Fibroblast of skin of abdomen (primary cell): Measurements from ENCODE around the gene TAS1R1. TPM values are rescaled to one million over a fixed set of nuclear protein-coding genes. Genes with fewer than 3 reads are reported as not detected.

ENCODE experiments used
- DNase-seq: peaks from one replicate; pipeline ENCODE4 v3.0.0-alpha.2; 2013
- polyA plus RNA-seq, 2 experiments: library from polyadenylated mRNA; unstranded; fragments of 120-200 nt; gene quantifications; one replicate each; pipeline ENCODE4 v1.2.1, GENCODE V29; 2013; ENCODE audit not compliant: insufficient read length in 2 of 2

Gene TAS1R1
- 0.06 TPM for polyA plus RNA-seq (2013, experiment 1 of 2; ENCODE audit: insufficient read length)
- not detected for polyA plus RNA-seq (2013, experiment 2 of 2; ENCODE audit: insufficient read length)

DNA sequence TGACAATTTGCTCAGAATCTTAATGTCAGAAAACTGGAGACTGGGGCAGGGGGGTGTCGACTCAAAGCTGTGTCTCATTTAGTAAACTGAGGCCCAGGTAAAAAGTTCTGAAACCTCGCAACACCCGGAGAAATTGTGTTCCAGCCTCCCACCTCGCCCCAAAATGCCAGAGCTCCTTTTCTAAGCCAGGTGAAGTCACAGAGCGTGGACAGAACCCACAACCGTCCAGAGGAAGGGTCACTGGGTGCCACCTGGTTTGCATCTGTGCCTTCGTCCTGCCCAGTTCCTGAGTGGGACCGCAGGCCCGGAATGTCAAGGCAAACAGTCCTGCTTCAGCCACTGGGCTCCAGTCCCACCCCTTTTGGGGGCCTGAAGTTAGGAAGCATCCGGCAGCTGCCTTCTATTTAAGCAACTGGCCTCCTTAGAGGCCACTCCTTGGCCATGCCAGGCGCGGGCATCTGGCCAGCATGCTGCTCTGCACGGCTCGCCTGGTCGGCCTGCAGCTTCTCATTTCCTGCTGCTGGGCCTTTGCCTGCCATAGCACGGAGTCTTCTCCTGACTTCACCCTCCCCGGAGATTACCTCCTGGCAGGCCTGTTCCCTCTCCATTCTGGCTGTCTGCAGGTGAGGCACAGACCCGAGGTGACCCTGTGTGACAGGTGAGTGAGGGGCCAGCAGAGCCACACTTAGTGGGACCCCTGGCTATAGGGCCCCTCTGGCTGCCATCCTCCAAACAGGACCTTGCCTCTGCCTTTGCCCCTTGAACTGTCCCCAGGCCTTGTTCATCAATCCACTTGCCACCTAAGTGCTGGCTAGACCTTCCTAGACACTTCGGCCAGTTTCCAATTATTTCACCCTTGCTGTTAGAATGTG is at the start of gene TAS1R1:
TAS1R1 (plus strand) TSS at position 401 of the 872 bp plus-strand sequence; CDS start at position 468, 67 bp downstream.
- DNase-seq: no peak

- DNase-seq: no peak
These were observed 49.5 kb upstream of the TAS1R1 start for GRCh38 chr1:6505367-6506209.

DNA sequence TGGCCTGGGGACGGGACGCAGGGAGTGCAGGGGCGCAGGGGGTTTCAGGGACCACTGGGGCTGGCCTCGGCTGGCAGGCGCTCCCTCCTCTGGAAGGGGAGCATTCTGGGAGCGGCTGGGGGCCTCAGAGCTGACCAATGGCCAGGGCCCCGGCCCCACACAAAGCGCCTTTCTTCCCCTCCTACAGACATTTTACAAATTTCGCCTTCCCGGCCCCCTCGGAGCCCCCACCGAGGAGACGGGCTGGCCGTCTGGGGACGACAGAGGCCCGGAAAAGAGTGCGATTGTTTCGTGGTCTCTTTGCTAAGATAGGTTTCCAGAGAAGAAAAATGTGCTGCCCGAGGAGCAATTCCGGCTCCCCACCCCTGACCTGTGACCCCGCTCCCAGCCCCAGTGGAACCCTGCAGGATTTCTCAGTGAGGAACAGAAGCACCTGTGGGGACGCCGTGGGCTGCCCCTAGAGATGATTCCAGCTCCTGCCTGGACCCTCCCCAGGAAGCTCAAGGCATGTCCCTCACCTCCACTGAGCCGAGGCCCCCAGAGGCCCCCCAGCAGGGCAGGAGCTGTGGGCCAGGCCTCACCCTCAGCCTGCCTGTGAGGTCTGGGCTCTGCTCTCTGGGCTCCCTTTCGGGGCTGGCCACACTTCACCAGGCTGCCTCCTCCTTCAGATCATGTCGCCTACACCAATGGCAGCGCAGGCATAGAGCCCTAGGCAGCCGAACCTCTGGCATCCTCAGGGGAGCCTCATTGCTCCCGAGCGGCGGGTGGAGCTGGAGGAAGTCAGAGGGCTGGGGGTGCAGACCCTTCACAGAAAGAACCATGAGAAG is 48.7 kb upstream of the TAS1R1 start:
- DNase-seq: no peak

GRCh38 chr1:6507037-6507428 is 48.1 kb upstream of the TAS1R1 start:
- DNase-seq: no peak

- DNase-seq: no peak
These were observed 47.6 kb upstream of the TAS1R1 start for GRCh38 chr1:6507461-6507911.

- no peak for DNase-seq
These were observed 46.8 kb upstream of the TAS1R1 start for GRCh38 chr1:6508154-6508815.

DNA sequence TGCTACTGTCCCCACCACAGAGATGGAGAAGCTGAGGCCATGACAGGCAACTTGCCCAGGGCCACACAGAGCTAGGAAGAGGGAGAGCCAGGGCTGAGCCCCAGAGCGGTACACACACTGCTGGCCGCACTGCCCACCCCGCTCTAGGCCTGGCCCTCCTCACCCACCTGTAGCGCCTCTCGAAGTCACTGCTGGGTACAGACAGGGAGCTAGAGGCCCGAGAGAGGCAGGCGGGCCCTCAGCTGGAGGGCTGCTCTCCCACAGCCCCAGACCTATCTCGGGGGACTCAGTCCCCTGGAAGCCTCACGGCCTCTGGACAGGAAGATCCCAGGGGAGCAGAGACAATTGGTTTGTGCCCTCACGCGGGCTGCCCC is 46.3 kb upstream of the TAS1R1 start:
- DNase-seq: no peak

DNA sequence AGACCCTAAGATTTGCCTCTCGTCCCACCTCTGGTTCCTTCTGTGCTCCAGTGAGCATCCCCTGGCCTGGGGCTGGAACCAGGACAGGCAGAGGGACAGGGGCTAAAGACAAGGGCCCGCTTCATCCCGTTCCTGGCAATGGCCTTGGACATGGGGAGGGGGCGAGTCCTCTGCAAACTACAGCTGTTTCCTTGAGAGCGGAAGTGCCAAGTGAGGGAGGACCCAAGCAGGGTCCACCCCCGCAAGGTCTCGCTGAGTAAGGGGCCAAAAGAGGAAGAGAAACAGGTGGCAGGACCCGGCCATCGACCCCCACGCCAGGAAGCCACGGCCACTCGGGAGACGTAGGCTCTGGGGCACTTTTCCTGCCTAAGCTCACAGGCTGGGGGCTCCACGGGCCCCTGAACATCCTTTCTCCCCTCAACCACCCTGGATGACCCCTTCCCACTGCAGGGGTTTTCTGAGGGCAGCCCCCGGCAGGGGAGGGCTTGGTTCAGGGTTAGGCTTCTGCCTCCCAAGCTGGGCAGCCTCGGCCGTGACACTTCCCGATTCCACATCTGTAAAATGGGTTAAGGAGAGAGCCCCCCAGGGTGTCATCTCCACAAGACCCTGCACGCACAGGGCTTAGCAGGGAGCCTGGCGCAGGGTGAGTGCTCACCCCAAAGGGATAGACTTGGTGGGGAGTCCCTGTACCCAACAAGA is 45.7 kb upstream of the TAS1R1 start:
- no peak for DNase-seq

- no peak for DNase-seq
These were observed 45.2 kb upstream of the TAS1R1 start for GRCh38 chr1:6509919-6510291.

GRCh38 chr1:6510493-6510892 is 44.6 kb upstream of the TAS1R1 start:
- DNase-seq: no peak

DNA sequence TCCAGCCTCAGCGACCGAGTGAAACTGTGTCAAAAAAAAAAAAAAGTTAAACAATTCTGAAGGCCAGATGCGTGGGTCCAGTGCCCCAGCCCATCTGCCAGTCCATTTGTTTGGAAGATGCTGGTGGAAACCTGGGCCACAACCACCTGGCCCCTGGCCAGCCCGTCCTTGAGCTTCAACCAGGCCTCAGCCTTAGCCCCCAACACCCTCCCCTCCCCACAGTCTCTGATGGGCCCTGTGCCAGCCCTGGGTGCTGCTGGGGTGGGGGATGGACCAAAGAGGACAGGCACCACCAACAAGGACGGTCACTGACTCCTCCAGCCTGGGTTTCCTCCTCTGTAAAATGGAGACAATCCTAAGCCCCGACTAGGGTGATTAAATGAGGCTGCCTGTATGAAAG is 44.1 kb upstream of the TAS1R1 start:
- DNase-seq: no peak

DNA sequence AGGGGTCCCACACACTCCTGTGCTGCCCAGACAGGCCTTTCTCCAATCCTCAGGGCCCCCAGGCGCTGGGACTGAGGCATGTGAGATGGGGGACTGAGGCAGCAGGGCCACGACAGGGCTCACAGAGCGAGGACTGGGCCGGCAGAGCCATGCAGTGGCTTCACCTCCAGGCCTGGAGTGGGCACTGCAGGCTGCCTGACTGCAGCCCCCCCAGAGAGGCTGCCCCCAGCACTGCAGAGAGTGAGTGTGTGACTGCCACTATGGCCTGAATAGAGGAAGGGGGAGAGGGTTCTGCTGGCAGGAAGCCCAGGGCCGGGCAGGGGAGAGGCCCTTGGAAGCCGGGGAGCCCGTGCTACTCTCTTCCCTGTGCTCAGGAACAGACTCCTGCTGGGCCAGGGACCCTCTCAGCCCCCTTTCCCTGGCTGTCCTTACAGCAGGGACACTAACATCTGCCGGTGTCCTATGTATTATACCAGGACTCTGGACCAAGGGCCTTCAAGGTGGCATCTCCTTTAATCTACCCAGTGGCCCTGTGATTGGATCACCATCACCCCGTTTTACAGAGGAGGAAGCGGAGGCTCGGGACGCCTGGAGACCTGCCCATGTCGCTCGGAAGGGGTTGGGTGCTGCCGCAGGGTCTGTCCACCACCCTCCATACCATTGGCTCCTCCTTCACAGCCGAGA is 43.4 kb upstream of the TAS1R1 start:
- DNase-seq: no peak

GRCh38 chr1:6512245-6512907 is 42.7 kb upstream of the TAS1R1 start:
- no peak for DNase-seq

- no peak for DNase-seq
These were observed 42.2 kb upstream of the TAS1R1 start for GRCh38 chr1:6512908-6513280.

GRCh38 chr1:6513320-6513801 is 41.7 kb upstream of the TAS1R1 start:
- no peak for DNase-seq

- no peak for DNase-seq
These were observed 39.3 kb upstream of the TAS1R1 start for GRCh38 chr1:6515771-6516170.

DNA sequence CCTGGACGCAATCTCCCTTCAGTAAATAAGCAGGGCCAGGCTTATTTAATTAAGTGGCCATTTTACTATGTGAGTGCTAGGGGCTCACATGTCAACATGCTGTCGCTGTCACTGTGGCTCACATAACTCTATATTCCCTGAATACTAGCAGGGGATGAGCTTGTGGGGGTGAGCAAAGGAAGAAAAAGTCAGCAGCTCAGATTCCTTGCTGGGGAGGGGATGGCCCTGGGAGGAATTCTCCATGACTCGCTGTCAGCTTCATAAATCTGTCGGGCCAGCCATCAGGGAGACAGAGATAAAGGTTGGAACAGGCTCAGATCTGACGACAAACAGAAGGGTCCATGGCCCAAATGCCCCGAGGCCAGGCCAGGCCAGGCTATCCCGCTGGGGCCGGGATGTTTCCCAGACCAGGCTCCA is 37.7 kb upstream of the TAS1R1 start:
- DNase-seq: peak; percentile 23

DNA sequence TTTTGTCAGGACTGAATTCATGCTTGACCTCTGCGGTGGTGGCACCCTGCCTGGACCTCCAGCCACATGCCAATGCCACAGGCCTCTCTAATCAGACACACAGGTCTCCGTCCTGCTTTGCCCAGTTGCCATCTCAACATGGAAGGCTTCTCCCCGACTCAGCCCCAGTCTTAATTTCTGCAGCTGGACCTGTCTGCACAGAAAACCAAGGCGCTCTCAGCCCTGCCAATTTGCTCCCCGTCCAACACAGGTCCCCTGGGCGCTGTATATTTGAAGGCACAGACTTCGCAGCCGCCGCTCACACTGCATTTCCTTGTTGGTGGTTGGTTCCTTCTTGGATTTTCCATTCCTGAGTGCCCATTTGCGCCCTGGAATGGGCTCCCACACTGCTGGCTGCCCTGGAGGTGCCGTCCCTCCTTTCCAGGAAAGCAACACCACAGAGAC is 35.6 kb upstream of the TAS1R1 start:
- no peak for DNase-seq

DNA sequence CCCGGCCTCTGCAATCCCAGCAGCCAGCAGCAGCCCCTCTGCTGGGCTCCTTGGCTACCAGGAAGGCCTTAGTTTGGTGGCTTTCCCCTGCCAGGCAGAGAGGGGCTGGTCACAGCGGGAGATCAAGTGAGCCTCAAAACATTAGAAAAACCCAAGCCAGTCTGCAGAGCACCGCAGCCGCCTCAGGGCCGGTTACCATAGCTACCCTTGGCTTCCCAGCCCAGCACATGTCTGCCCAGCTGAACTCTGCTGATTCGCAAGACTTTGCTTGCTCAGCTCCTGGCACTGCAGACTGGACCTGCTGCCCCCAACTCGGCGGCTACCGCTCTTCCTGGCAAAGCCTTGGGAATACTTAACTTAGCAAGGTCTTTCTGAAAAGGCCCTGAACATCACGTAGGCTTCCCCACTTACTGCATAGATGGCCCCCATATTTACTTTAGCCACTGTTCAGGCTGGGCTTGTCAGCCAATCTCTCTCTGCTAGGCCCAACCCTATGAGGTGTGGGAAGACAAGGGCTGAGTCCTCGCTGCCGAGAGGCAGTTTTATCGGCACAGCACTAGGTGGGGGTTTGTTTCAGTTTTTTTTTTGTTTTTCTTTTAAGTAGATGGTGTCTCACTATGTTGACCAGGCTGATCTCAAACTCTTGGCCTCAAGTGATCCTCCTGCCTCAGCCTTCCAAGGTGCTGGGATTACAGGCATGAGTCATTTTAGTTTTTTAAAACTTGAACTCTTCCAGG is 35.0 kb upstream of the TAS1R1 start:
- DNase-seq: peak; percentile 60
